HG03457 (cell line): ENCODE results near the gene MICA.
"Not testable (repeated sequence)": the region's sequence is repeated elsewhere in the genome, so short reads cannot be mapped to it uniquely, and the experiment has no call there.

Experiments
- ATAC-seq: cut with Tn5 transposase; IDR thresholded peaks from one replicate; pipeline ENCODE4 v1.9.1; 2021; ENCODE audit warnings: moderate number of reproducible peaks; ENCODE audit not compliant: unreplicated experiment

MICA gene

GRCh38 chr6:31407699-31408098 is 4.3 kb downstream of the MICA start:
- no peak for ATAC-seq

GRCh38 chr6:31412506-31412905 is 9.1 kb downstream of the MICA start:
- no peak for ATAC-seq

- ATAC-seq = not testable (repeated sequence)
Measured at GRCh38 chr6:31414148-31414770, 10.9 kb downstream of the MICA start.

- no peak for ATAC-seq
Measured at GRCh38 chr6:31414771-31415265, 11.4 kb downstream of the MICA start.

GRCh38 chr6:31416394-31417014 is 13.1 kb downstream of the MICA start:
- no peak for ATAC-seq

GRCh38 chr6:31418251-31418650 is 14.9 kb downstream of the MICA start:
- no peak for ATAC-seq

GRCh38 chr6:31419842-31420241 is 16.4 kb downstream of the MICA start:
- ATAC-seq = no peak

- ATAC-seq = no peak
Measured at GRCh38 chr6:31420546-31420945, 17.2 kb downstream of the MICA start.

- no peak for ATAC-seq
Measured at GRCh38 chr6:31422587-31422986, 19.2 kb downstream of the MICA start.

- no peak for ATAC-seq
Measured at GRCh38 chr6:31423550-31423949, 20.2 kb downstream of the MICA start.

- no peak for ATAC-seq
Measured at GRCh38 chr6:31426395-31427354, 23.3 kb downstream of the MICA start.

- ATAC-seq = no peak
Measured at GRCh38 chr6:31430449-31430848, 27.1 kb downstream of the MICA start.

- not testable (repeated sequence) for ATAC-seq
Measured at GRCh38 chr6:31435051-31435450, 31.7 kb downstream of the MICA start.

GRCh38 chr6:31438222-31438621 is 34.8 kb downstream of the MICA start:
- no peak for ATAC-seq

- no peak for ATAC-seq
Measured at GRCh38 chr6:31438677-31439076, 35.3 kb downstream of the MICA start.

GRCh38 chr6:31441365-31442267 is 38.2 kb downstream of the MICA start:
- ATAC-seq = no peak

- ATAC-seq = no peak
Measured at GRCh38 chr6:31446481-31446880, 43.1 kb downstream of the MICA start.

- not testable (repeated sequence) for ATAC-seq
Measured at GRCh38 chr6:31446999-31447789, 43.8 kb downstream of the MICA start.

- no peak for ATAC-seq
Measured at GRCh38 chr6:31450751-31451150, 47.4 kb downstream of the MICA start.

GRCh38 chr6:31452859-31453258 is 49.5 kb downstream of the MICA start:
- ATAC-seq = no peak
